Endothelial cell (in vitro differentiated cells): ENCODE data around the gene MDFIC2. TPM values are rescaled to one million over a fixed set of nuclear protein-coding genes. Genes with fewer than 3 reads are reported as not detected.

Source experiments
- DNase-seq: peaks from one replicate; pipeline ENCODE4 v3.0.0; 2021; ENCODE audit warnings: low spot score
- H3K27ac Mint-ChIP-seq: one replicate; pipeline ENCODE4 v1.8.0; 2021; ENCODE audit warnings: mixed read lengths, inconsistent platforms; ENCODE audit not compliant: unreplicated experiment
- H3K27me3 Mint-ChIP-seq: one replicate; pipeline ENCODE4 v1.8.0; 2021; ENCODE audit warnings: mild to moderate bottlenecking, moderate library complexity, mixed read lengths, inconsistent platforms; ENCODE audit not compliant: unreplicated experiment
- H3K36me3 Mint-ChIP-seq: one replicate; pipeline ENCODE4 v1.8.0; 2021; ENCODE audit warnings: mild to moderate bottlenecking, low read depth, mixed read lengths, inconsistent platforms; ENCODE audit not compliant: unreplicated experiment
- H3K4me1 Mint-ChIP-seq: one replicate; pipeline ENCODE4 v1.8.0; 2021; ENCODE audit warnings: mild to moderate bottlenecking, mixed read lengths, inconsistent platforms; ENCODE audit not compliant: unreplicated experiment
- H3K4me3 Mint-ChIP-seq: one replicate; pipeline ENCODE4 v1.8.0; 2021; ENCODE audit warnings: mild to moderate bottlenecking, mixed read lengths, inconsistent platforms; ENCODE audit not compliant: unreplicated experiment
- H3K9me3 Mint-ChIP-seq: one replicate; pipeline ENCODE4 v1.8.0; 2021; ENCODE audit warnings: mixed read lengths, inconsistent platforms; ENCODE audit not compliant: unreplicated experiment
- CTCF ChIP-seq: fragments of 200-600 bp; sonication (generic); IDR thresholded peaks from one replicate; pipeline ENCODE4 v1.5.0; 2021; ENCODE audit warnings: antibody characterized with exemption; ENCODE audit not compliant: unreplicated experiment
- total RNA-seq: library from RNA; stranded (reverse); fragmentation: NEBNext Ultra II Directional; extraction: Animal tissue kit (Norgen Biotek cat#: 25700); gene quantifications from one replicate; pipeline ENCODE4 v1.2.1, GENCODE V29; 2021; ENCODE audit not compliant: unreplicated experiment

The MDFIC2 gene
- total RNA-seq, 1 donor from 2014 or later, result not detected

GRCh38 chr3:70233812-70234211 is 78.6 kb downstream of the MDFIC2 start:
- no peak for TF ChIP-seq CTCF
- no peaks in the 10 kb centered on the region for H3K4me1 Mint-ChIP-seq
- H3K36me3 Mint-ChIP-seq, result no peaks in the 10 kb centered on the region
- no peaks in the 10 kb centered on the region for H3K27me3 Mint-ChIP-seq
- H3K9me3 Mint-ChIP-seq, result no peaks in the 10 kb centered on the region
- no peak overlapping the region for H3K4me3 Mint-ChIP-seq
- no peak for DNase-seq
- H3K27ac Mint-ChIP-seq, result no peak overlapping the region

GRCh38 chr3:70233112-70233511 is 79.3 kb downstream of the MDFIC2 start:
- no peaks in the 10 kb centered on the region for H3K36me3 Mint-ChIP-seq
- no peaks in the 10 kb centered on the region for H3K9me3 Mint-ChIP-seq
- no peak for DNase-seq
- H3K27me3 Mint-ChIP-seq, result no peaks in the 10 kb centered on the region
- no peak for TF ChIP-seq CTCF
- no peak overlapping the region for H3K27ac Mint-ChIP-seq
- no peak overlapping the region for H3K4me3 Mint-ChIP-seq
- H3K4me1 Mint-ChIP-seq, result no peaks in the 10 kb centered on the region

- DNase-seq, result no peak
- no peak overlapping the region for H3K4me3 Mint-ChIP-seq
- H3K36me3 Mint-ChIP-seq, result no peaks in the 10 kb centered on the region
- H3K4me1 Mint-ChIP-seq, result no peaks in the 10 kb centered on the region
- no peaks in the 10 kb centered on the region for H3K9me3 Mint-ChIP-seq
- H3K27ac Mint-ChIP-seq, result no peak overlapping the region
- TF ChIP-seq CTCF, result no peak
- H3K27me3 Mint-ChIP-seq, result no peaks in the 10 kb centered on the region
Measured at GRCh38 chr3:70231266-70231701, 81.2 kb downstream of the MDFIC2 start.

GRCh38 chr3:70227437-70227836 is 85.0 kb downstream of the MDFIC2 start:
- Mint-ChIP-seq H3K9me3 (no peaks in the 10 kb centered on the region), H3K27me3 (no peaks in the 10 kb centered on the region), H3K27ac (no peak overlapping the region), H3K4me1 (no peaks in the 10 kb centered on the region), H3K4me3 (no peak overlapping the region), H3K36me3 (no peaks in the 10 kb centered on the region)
- DNase-seq, result no peak
- TF ChIP-seq CTCF, result no peak

GRCh38 chr3:70225146-70225545 is 87.3 kb downstream of the MDFIC2 start:
- Mint-ChIP-seq H3K36me3 (no peaks in the 10 kb centered on the region), H3K27ac (no peak overlapping the region), H3K4me1 (no peaks in the 10 kb centered on the region), H3K27me3 (no peaks in the 10 kb centered on the region), H3K4me3 (no peak overlapping the region), H3K9me3 (no peaks in the 10 kb centered on the region)
- no peak for TF ChIP-seq CTCF
- no peak for DNase-seq
